Measurements from ENCODE around the gene TRAPPC8.

TRAPPC8 gene

DNA sequence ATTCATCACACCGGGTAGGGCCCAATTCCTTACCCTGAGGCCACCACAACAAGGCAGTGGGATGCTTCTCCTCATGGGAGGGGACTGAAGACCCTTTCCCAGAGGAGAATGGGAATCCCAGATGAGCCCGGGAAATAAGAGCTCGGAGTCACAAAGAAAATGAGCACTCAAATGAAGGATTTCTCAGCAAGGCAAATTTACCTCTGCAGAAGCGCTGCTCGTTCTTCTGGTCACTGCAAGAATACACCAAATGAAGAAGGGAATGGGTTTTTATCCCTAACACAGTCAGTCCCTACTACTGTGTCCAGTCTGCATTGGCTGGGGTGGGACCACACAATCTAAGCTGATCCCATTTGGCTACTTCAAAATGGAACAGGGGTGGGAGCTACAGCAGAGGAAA, 35.7 kb upstream of the TRAPPC8 start:
- TF ChIP-seq, protein P1, sequence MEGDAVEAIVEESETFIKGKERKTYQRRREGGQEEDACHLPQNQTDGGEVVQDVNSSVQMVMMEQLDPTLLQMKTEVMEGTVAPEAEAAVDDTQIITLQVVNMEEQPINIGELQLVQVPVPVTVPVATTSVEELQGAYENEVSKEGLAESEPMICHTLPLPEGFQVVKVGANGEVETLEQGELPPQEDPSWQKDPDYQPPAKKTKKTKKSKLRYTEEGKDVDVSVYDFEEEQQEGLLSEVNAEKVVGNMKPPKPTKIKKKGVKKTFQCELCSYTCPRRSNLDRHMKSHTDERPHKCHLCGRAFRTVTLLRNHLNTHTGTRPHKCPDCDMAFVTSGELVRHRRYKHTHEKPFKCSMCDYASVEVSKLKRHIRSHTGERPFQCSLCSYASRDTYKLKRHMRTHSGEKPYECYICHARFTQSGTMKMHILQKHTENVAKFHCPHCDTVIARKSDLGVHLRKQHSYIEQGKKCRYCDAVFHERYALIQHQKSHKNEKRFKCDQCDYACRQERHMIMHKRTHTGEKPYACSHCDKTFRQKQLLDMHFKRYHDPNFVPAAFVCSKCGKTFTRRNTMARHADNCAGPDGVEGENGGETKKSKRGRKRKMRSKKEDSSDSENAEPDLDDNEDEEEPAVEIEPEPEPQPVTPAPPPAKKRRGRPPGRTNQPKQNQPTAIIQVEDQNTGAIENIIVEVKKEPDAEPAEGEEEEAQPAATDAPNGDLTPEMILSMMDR (IDR thresholded peaks at IDR 0.05; ENCODE audit: borderline replicate concordance, control extremely low read depth, extremely low read depth, insufficient read depth, missing control alignments), result no peak
- in situ Hi-C loops (cut with MboI; ENCODE audit: low sequenced_read_pairs, unreplicated experiment), result no loop called here
- DNase-seq (ENCODE audit: low spot score), result no peak

DNA sequence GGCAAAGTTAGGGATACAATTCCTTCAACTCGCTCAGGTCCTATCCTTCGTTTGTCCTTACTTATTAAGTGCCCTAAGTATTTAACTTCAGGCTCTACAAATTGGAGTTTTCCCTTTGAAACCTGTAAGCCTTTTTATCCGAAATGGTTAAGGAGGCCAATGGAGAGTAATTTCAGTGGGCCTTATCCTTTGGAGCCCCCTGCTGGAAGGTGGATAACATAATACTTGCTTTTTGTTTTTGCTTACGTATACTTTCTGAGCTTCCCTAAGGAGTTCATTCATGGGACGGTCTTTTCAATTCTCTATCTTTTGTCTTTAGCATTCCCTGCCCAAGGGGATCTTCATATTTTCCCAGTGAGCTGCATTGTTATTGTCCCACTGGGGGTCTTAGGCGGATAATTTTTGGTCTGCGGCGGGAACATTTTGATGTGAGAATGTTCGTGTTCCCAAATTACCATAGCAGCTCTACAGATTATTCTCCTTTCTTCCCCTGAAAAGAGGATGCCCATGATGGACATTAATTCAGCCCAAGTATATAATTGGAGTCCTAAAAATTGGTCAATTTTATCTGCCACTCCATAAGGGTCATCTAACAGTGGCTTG, 34.4 kb upstream of the TRAPPC8 start:
- TF ChIP-seq, protein P1 (IDR thresholded peaks at IDR 0.05; ENCODE audit: borderline replicate concordance, control extremely low read depth, extremely low read depth, insufficient read depth, missing control alignments), result peak; percentile 17
- DNase-seq (ENCODE audit: low spot score), result no peak
- in situ Hi-C loops (cut with MboI; ENCODE audit: low sequenced_read_pairs, unreplicated experiment), result no loop called here

DNA sequence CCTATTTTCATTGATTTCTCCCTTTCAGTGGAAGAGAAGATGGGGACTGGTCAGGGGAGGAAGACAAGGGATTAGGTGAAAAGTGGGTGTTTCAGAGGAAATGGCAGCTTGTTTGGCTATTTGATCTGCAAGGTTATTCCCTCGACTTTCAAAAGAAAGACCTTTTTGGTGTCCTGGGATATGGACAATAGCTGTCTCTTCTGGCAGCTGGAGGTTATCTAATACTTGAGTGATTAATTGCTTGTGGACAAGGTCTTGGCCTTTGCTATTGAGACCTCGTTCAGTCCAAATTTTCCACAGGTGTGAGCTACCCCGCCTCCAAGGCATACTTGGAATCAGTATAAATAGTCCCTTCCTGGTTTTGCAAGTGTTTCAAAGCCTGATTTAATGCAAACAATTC, 33.3 kb upstream of the TRAPPC8 start:
- no peak for DNase-seq (ENCODE audit: low spot score)
- TF ChIP-seq, protein P1 (IDR thresholded peaks at IDR 0.05; ENCODE audit: borderline replicate concordance, control extremely low read depth, extremely low read depth, insufficient read depth, missing control alignments), result no peak
- in situ Hi-C loops (cut with MboI; ENCODE audit: low sequenced_read_pairs, unreplicated experiment), result no loop called here

DNA sequence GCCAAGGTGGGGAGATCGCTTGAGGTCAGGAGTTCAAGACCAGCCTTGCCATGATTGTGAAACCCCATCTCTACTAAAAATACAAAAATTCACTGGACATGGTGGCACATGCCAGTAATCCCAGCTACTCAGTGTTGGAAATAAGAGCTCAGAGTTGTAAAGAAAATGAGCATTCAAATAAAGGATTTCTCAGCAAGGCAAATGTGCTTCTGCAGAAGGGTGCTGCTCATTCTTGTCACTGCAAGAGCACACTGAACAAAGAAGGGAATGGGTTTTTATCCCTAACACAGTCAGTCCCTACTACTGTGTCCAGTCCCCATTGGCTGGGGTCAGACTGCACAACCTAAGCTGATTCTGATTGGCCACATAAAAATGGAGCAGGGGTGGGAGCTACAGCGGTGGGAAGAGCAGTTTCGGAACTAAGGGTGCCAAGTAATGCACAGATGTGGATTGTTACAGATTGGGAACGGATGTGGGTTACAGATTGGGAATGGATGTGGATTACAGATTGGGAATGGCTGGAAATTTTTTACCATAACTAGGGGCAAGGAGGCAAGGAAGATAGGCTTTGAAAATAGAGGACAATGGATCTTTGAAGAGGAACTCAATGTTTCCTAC, 31.1 kb upstream of the TRAPPC8 start:
- in situ Hi-C loops (cut with MboI; ENCODE audit: low sequenced_read_pairs, unreplicated experiment), result loop anchor here (25.0 kb wide), 1 partner anchor 237 kb away; no protein-coding TSS in a partner anchor
- DNase-seq (ENCODE audit: low spot score), result no peak
- TF ChIP-seq, protein P1 (IDR thresholded peaks at IDR 0.05; ENCODE audit: borderline replicate concordance, control extremely low read depth, extremely low read depth, insufficient read depth, missing control alignments), result no peak

DNA sequence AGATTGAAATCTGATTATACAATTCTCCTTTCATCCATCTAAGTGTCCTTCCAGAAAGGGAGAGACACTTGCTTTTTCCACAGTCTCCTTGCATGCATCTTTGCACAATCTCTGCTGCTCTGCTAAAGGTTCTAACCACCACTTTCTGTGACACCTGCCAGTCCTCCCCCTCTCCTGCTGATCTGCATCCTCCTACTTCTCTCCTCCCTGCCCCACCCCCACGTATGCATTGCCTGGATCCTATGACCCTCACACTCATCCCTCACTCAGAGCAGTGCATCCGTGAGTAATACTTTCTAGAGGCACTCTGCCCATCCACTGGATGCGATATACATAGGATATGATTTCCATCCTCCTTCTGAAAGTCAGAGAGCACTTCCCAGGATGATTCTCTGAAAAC, 27.7 kb upstream of the TRAPPC8 start:
- no peak for DNase-seq (ENCODE audit: low spot score)
- TF ChIP-seq, protein P1 (IDR thresholded peaks at IDR 0.05; ENCODE audit: borderline replicate concordance, control extremely low read depth, extremely low read depth, insufficient read depth, missing control alignments), result no peak
- in situ Hi-C loops (cut with MboI; ENCODE audit: low sequenced_read_pairs, unreplicated experiment), result loop anchor here (25.0 kb wide), 1 partner anchor 233 kb away; no protein-coding TSS in a partner anchor

DNA sequence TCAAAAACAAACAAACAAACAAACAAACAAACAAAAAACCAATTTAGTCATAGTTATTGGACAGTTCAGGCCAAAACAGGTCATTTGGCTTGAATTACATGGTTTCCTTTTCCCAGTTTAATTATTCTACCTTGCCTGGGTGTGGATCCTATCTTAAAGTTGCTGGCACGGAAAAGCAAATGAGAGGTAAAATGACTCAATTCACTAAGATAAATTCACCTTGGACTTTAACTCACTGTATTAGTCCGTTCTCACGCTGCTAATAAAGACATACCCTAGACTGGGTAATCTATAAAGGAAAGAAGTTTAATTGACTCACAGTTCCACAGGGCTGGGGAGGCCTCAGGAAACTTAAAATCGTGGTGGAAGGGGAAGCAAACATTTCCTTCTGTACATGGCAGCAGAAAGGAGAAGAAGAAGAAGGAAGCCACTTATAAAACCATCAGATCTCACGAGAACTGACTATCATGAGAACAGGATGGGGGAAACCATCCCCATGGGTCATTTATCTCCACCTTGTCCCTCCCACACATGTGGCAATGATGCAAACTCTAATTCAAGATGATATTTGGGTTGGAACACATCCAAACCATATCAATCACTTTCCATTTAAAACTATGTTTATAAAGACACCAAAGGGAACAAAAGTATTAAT, 22.5 kb upstream of the TRAPPC8 start:
- TF ChIP-seq, protein P1 (IDR thresholded peaks at IDR 0.05; ENCODE audit: borderline replicate concordance, control extremely low read depth, extremely low read depth, insufficient read depth, missing control alignments), result no peak
- in situ Hi-C loops (cut with MboI; ENCODE audit: low sequenced_read_pairs, unreplicated experiment), result loop anchor here (25.0 kb wide), 1 partner anchor 228 kb away; no protein-coding TSS in a partner anchor
- no peak for DNase-seq (ENCODE audit: low spot score)
